MM.1S (cell line): ENCODE measurements around the gene CDKL2.
A peak's percentile ranks its signal among the peaks of the same experiment; 100 is the strongest.
"Not testable (repeated sequence)": the region's sequence is repeated elsewhere in the genome, so short reads cannot be mapped to it uniquely, and the experiment has no call there.

Experiments used
- DNase-seq: peaks from one replicate; pipeline ENCODE4 v3.0.0-alpha.2; 2015
- H2AFZ ChIP-seq: fragments of 300-600 bp; sonication (generic); 2 replicates; pipeline ENCODE4 v1.6.0; 2016; ENCODE audit warnings: antibody characterized with exemption, low read length
- H3F3A ChIP-seq: fragments of 300-600 bp; sonication (generic); 2 replicates; pipeline ENCODE4 v1.6.1; 2016; ENCODE audit warnings: mild to moderate bottlenecking, antibody characterized with exemption, low read length, moderate library complexity, mixed read lengths; ENCODE audit not compliant: insufficient read depth
- H3K27ac ChIP-seq: fragments of 300-600 bp; sonication (generic); 2 replicates; pipeline ENCODE4 v1.5.1; 2016; ENCODE audit warnings: mild to moderate bottlenecking, low read length
- H3K27me3 ChIP-seq: fragments of 300-600 bp; sonication (generic); replicated peaks from 2 replicates; pipeline ENCODE4 v1.6.0; 2016; ENCODE audit warnings: low read length; ENCODE audit not compliant: insufficient read depth
- H3K36me3 ChIP-seq: fragments of 300-600 bp; sonication (generic); replicated peaks from 2 replicates; pipeline ENCODE4 v1.6.1; 2016; ENCODE audit warnings: mild to moderate bottlenecking, low read length, mixed read lengths; ENCODE audit not compliant: insufficient read depth
- H3K4me1 ChIP-seq: fragments of 300-600 bp; sonication (generic); 2 replicates; pipeline ENCODE4 v1.6.1; 2016; ENCODE audit warnings: low read length, mixed read lengths
- H3K4me2 ChIP-seq: fragments of 300-600 bp; sonication (generic); 2 replicates; pipeline ENCODE4 v1.6.0; 2016; ENCODE audit warnings: low read depth, low read length
- H3K4me3 ChIP-seq: fragments of 300-600 bp; sonication (generic); 2 replicates; pipeline ENCODE4 v1.5.1; 2016; ENCODE audit warnings: low read length, mixed read lengths
- H3K79me2 ChIP-seq: fragments of 300-600 bp; sonication (generic); 2 replicates; pipeline ENCODE4 v1.6.1; 2016; ENCODE audit warnings: mixed run types, low read length, mixed read lengths
- H3K9ac ChIP-seq: fragments of 300-600 bp; sonication (generic); 2 replicates; pipeline ENCODE4 v1.6.1; 2016; ENCODE audit warnings: low read length, mixed read lengths
- H3K9me2 ChIP-seq: fragments of 300-600 bp; sonication (generic); replicated peaks from 2 replicates; pipeline ENCODE4 v1.6.1; 2016; ENCODE audit warnings: mild to moderate bottlenecking, low read length, mixed read lengths; ENCODE audit not compliant: insufficient read depth
- H3K9me3 ChIP-seq: fragments of 300-600 bp; sonication (generic); replicated peaks from 2 replicates; pipeline ENCODE4 v1.6.1; 2016; ENCODE audit warnings: mild to moderate bottlenecking, low read length, mixed read lengths; ENCODE audit not compliant: insufficient read depth
- H4K20me1 ChIP-seq: fragments of 300-600 bp; sonication (generic); 2 replicates; pipeline ENCODE4 v1.6.1; 2016; ENCODE audit warnings: mild to moderate bottlenecking, low read length, moderate library complexity, mixed read lengths; ENCODE audit not compliant: insufficient read depth
- EZH2 ChIP-seq: fragments of 300-600 bp; sonication (generic); optimal IDR thresholded peaks from 2 replicates; pipeline ENCODE3; 2017; ENCODE audit warnings: low read depth, mild to moderate bottlenecking, antibody characterized with exemption, low read length, mixed read lengths
- EZH2phosphoT487 ChIP-seq: fragments of 300-600 bp; sonication (generic); IDR thresholded peaks from 2 replicates; pipeline ENCODE4 v1.6.1; 2018; ENCODE audit warnings: antibody characterized with exemption, low read length
- TF ChIP-seq, protein P1 (sequence below): fragments of 300-600 bp; sonication (generic); IDR thresholded peaks from 2 replicates; pipeline ENCODE4 v1.5.1; 2016; ENCODE audit warnings: antibody characterized with exemption, low read length, mixed read lengths

The CDKL2 gene

DNA sequence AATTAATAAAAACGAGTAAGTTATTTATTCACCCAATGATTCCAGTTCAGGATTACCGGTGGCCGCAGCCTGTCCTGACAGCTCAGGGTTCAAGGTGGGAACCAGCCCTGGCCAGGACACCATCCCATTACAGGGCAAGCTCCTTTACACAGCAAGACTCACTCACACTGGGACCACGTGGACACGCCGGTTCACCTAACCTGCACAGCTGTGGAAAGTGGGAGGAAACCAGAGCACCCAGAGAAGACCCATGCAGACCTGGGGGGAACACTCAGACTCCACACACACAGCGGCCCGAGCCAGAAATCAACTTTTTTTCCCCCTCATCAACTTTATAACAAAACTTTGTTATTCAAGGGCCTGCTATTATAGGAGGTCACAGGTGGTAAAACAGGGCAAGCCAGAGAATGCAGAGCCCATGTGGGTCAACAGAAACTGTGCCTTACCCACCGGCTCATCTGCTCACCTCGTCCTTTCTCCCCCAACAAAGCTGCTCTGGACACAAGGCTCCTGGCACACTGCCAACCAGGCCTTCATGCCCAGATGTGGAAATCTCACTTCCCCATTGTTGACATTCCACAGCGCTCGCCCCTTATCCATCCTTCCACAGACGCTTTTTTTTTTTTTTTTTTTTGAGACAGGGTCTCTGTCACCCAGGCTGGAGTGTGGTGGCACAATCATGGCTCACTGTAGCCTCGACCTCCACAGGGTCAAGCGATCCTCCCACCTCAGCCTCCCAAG lies 82.5 kb downstream of the CDKL2 start:
- H3K27me3 ChIP-seq = no peaks in the 10 kb centered on the region
- no peaks in the 10 kb centered on the region for H4K20me1 ChIP-seq
- DNase-seq = peak; percentile 61
- H3F3A ChIP-seq = no peaks in the 10 kb centered on the region
- H3K27ac ChIP-seq = peak overlapping the region; percentile 26; the same call in 1 of the 2 replicates
- no peaks in the 10 kb centered on the region for H3K79me2 ChIP-seq
- TF ChIP-seq EZH2phosphoT487 (no peak), EZH2 (no peak)
- TF ChIP-seq, protein P1, sequence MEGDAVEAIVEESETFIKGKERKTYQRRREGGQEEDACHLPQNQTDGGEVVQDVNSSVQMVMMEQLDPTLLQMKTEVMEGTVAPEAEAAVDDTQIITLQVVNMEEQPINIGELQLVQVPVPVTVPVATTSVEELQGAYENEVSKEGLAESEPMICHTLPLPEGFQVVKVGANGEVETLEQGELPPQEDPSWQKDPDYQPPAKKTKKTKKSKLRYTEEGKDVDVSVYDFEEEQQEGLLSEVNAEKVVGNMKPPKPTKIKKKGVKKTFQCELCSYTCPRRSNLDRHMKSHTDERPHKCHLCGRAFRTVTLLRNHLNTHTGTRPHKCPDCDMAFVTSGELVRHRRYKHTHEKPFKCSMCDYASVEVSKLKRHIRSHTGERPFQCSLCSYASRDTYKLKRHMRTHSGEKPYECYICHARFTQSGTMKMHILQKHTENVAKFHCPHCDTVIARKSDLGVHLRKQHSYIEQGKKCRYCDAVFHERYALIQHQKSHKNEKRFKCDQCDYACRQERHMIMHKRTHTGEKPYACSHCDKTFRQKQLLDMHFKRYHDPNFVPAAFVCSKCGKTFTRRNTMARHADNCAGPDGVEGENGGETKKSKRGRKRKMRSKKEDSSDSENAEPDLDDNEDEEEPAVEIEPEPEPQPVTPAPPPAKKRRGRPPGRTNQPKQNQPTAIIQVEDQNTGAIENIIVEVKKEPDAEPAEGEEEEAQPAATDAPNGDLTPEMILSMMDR = no peak
- no peak overlapping the region; the same call in 1 of the 2 replicates for H2AFZ ChIP-seq
- no peak overlapping the region for H3K4me3 ChIP-seq
- H3K4me1 ChIP-seq = 0 out of 2 replicates have a peak, but pooled peaks cover 8% of the 10 kb centered on the region
- H3K9ac ChIP-seq = no peak overlapping the region
- H3K9me3 ChIP-seq = no peaks in the 10 kb centered on the region
- no peaks in the 10 kb centered on the region for H3K9me2 ChIP-seq
- H3K4me2 ChIP-seq = peak overlapping the region; percentile 24
- no peaks in the 10 kb centered on the region for H3K36me3 ChIP-seq

DNA sequence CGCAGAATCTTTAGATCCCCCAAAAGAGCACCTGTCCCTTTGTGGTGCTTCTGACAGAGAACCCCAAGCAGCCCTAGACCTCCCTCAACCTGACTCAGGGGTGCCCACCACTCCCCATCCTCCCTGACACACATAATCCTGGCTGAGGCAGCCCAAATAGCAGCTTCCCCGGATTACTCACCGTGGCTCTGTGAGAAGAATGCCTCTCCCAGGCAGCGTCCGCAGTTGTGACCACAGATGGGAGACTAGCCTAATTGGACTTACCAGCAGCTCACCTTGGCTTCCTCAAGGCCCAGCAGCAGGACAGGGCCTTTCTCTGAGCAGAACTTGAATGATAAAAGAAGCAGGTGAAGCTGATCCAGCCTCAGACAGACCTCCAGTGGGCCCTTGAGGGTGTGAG lies 84.8 kb downstream of the CDKL2 start:
- Histone ChIP-seq H3K79me2 (no peaks in the 10 kb centered on the region), H3K9ac (no peak overlapping the region), H3F3A (no peaks in the 10 kb centered on the region), H3K27me3 (no peaks in the 10 kb centered on the region), H3K4me2 (no peak overlapping the region), H3K27ac (no peak overlapping the region), H3K36me3 (no peaks in the 10 kb centered on the region), H3K9me2 (no peaks in the 10 kb centered on the region), H4K20me1 (no peaks in the 10 kb centered on the region), H3K9me3 (no peaks in the 10 kb centered on the region), H3K4me3 (no peak overlapping the region), H2AFZ (no peak overlapping the region), H3K4me1 (0 out of 2 replicates have a peak, but pooled peaks cover 8% of the 10 kb centered on the region)
- TF ChIP-seq, protein P1 = no peak
- TF ChIP-seq EZH2 (no peak), EZH2phosphoT487 (no peak)
- DNase-seq = no peak

DNA sequence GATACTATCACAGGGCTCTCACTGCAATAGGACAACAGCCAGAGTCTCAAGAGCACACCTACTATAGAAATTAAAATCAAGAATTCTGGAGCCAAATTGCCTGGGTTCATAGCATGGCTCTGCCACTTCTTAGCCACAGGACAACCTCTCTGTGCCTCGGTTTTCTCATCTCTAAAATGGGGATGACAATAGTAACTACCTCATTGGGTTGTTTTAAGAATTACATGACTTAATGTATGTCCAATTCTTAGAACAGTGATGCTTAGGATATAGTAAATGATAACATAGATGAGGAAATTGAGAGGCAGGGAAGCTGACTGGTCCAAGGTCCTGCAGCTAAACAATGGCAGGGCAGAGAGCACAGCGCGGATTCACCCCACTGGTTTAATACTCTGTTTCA lies 85.5 kb downstream of the CDKL2 start:
- Histone ChIP-seq H3K9me2 (no peaks in the 10 kb centered on the region), H3F3A (no peaks in the 10 kb centered on the region), H3K36me3 (no peaks in the 10 kb centered on the region), H3K79me2 (no peaks in the 10 kb centered on the region), H2AFZ (no peak overlapping the region), H3K9me3 (no peaks in the 10 kb centered on the region), H3K27me3 (no peaks in the 10 kb centered on the region), H3K4me2 (no peak overlapping the region), H3K27ac (no peak overlapping the region), H3K9ac (no peak overlapping the region), H3K4me3 (no peak overlapping the region), H3K4me1 (0 out of 2 replicates have a peak, but pooled peaks cover 8% of the 10 kb centered on the region), H4K20me1 (no peaks in the 10 kb centered on the region)
- DNase-seq = no peak
- TF ChIP-seq EZH2phosphoT487 (no peak), EZH2 (no peak)
- TF ChIP-seq, protein P1 = no peak

DNA sequence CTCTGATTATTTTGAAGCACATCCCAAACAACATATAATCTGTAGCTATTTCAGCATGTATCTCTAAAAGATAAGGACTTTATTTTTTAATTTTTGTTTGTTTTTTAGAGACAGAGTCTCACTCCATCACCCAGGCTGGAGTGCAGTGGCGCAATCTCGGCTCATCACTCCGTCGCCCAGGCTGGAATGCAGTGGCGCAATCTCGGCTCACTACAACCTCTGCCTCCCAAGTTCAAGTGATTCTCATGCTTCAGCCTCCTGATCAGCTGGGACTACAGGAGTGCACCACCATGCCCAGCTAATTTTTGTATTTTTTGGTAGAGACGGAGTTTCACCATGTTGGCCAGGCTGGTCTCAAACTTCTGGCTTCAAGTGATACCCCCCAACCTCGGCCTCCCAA lies 86.1 kb downstream of the CDKL2 start:
- not testable (repeated sequence) for H3K36me3 ChIP-seq, H3K9me3 ChIP-seq, H3K27me3 ChIP-seq, H4K20me1 ChIP-seq, H3K4me1 ChIP-seq, H3K4me3 ChIP-seq, H2AFZ ChIP-seq, H3K4me2 ChIP-seq, H3K27ac ChIP-seq, H3F3A ChIP-seq, H3K9me2 ChIP-seq, DNase-seq, H3K79me2 ChIP-seq, H3K9ac ChIP-seq
